GM12872 (cell line): Measurements from ENCODE around the gene DALRD3.
A peak's percentile ranks its signal among the peaks of the same experiment; 100 is the strongest.

Experiments
- CTCF ChIP-seq: IDR thresholded peaks from 3 replicates; pipeline ENCODE4 v1.5.1; 2011; ENCODE audit warnings: low read depth, mild to moderate bottlenecking, low read length, moderate library complexity; ENCODE audit not compliant: insufficient read depth

DALRD3 gene

GRCh38 chr3:48990636-48991469 is 27.5 kb downstream of the DALRD3 start:
- no peak for TF ChIP-seq CTCF

- TF ChIP-seq CTCF, result peak; percentile 24; the same call in 1 of the 3 replicates
Observed at GRCh38 chr3:48989796-48990635, 28.4 kb downstream of the DALRD3 start, which contains the start of gene P4HTM. TSS of gene P4HTM (plus strand) at chr3:48990241. CDS start at chr3:48990257, 16 bp downstream.

- no peak for TF ChIP-seq CTCF
Observed at GRCh38 chr3:48989126-48989795, 29.1 kb downstream of the DALRD3 start.

- no peak for TF ChIP-seq CTCF
Observed at GRCh38 chr3:48985831-48986376, 32.5 kb downstream of the DALRD3 start.

- no peak for TF ChIP-seq CTCF
Observed at GRCh38 chr3:48984663-48985062, 33.7 kb downstream of the DALRD3 start.

GRCh38 chr3:48983096-48983495 is 35.3 kb downstream of the DALRD3 start:
- TF ChIP-seq CTCF, result no peak
